GM18909 (cell line): ENCODE measurements around the gene PHC2.

Source experiments
- ATAC-seq: cut with Tn5 transposase; IDR thresholded peaks from one replicate; pipeline ENCODE4 v1.9.1; 2021; ENCODE audit warnings: mild to moderate bottlenecking; ENCODE audit not compliant: unreplicated experiment, poor library complexity

Gene PHC2

DNA sequence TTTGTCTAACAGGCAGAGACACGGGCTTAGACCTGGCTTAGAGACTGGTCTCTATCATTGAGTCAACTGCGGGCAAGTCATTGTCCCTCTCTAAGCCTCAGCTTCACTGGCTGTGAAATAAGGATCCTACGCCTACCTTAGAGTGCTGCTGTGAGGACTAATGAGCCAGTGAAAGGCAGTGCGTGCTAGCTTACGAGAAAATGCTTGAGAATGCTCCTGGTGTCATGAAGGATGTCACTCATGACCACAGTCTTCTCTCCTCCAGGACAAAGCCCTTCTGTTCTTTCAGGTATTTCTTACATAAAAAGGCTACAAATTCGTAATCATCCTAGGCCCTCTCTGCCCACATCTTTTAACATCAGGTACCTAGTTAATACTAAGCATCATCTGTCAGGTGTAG is 93.5 kb downstream of the PHC2 start:
- ATAC-seq, result no peak

DNA sequence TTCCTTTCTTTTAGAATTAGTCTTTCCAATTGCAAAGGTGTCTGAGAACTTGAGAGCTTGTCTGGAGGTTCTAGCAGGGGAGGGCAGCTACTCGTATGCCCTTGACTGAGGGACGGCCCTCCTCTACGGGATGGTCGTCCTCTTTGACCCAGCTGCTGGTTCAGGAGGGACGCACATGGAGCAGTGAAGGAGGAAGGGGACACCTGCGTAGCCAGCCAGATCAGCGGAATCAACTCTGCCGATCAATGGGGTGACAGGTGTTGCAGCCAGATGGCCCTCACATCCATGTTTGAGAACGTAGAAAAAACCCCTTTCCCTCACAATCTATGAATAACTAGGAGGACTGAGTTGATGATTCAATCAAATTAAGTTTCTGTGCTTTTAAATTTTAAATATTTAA is 94.3 kb downstream of the PHC2 start:
- ATAC-seq, result no peak

DNA sequence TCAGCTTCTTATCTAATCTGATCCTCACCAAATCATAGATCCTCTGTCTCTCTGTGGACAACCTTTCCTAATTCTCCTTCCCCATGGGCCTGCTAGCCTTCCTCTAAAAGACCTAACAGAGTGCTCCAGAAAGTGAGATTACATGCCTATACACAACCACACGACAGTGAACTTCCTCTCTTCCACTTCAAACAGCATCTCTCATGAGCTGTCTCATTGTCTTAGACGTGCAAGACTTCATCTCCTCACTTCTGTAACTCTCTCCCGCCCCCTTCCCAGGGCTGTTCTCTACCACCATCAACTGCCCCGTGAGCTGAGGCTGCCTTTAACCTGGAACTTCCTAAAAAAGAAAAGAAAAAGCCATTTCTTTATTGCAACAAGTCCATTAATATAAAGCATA is 95.9 kb downstream of the PHC2 start:
- no peak for ATAC-seq

DNA sequence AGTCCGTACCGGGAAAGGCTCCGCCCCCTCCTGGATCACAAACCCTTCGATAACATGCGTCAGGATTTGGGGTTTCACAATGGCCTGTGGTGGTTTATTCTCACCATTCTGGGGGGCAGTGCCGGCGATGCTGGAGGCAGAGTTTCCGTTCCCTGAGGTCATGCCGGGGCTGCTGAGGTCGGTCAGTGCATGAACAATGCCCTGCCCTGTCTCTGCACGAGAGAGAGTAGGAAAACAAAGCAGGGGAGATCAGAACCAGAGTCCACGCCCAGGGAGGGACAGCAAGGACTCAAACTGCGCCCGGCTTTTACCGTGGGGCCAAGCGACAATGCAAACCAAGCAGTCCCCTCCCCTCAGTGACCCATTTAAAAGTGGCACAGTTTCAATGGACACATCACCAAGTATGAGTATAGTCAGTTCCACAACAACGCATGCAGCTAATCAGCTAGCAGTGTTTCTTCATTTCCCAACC is 96.8 kb downstream of the PHC2 start:
- no peak for ATAC-seq

DNA sequence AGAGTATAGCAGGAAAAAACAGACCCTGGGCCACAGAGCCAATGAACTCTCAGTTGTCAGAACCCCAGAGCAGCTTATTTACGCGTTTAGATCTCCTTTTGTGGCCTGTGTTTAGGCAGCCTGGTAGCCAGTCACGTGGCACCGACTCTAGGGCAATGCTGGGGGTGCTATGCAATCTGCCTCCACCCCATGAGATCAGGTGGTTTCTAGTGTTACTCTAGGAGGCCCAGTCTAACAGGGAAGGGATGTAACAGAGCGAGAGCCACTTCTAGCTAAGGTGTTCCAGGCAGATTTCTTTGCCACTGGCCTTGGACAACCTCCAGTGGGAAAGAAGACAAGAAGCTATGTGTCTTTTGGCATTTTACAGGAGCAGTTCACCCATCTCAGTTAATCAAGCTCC is 98.0 kb downstream of the PHC2 start:
- no peak for ATAC-seq

DNA sequence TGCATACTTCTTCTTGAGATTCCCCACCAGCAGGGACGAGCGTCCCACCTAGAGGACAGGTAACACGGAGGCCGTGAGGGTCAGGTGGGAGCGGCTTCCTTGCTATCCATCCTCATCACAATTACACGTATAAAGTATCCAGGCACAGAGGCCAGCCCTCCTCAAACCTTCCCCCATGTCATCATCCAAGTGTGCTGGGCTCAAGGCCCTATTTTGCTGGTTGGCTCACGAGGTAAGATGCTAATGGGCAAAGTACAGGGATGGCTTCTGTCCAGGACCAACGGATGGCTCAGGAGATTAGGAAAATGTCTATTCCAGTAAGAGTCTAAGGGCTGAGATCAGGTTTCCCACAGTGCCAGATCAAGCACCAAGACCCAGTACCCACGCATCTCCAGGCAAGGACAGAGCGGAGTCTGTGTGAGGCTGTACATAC is 98.5 kb downstream of the PHC2 start:
- ATAC-seq, result no peak

DNA sequence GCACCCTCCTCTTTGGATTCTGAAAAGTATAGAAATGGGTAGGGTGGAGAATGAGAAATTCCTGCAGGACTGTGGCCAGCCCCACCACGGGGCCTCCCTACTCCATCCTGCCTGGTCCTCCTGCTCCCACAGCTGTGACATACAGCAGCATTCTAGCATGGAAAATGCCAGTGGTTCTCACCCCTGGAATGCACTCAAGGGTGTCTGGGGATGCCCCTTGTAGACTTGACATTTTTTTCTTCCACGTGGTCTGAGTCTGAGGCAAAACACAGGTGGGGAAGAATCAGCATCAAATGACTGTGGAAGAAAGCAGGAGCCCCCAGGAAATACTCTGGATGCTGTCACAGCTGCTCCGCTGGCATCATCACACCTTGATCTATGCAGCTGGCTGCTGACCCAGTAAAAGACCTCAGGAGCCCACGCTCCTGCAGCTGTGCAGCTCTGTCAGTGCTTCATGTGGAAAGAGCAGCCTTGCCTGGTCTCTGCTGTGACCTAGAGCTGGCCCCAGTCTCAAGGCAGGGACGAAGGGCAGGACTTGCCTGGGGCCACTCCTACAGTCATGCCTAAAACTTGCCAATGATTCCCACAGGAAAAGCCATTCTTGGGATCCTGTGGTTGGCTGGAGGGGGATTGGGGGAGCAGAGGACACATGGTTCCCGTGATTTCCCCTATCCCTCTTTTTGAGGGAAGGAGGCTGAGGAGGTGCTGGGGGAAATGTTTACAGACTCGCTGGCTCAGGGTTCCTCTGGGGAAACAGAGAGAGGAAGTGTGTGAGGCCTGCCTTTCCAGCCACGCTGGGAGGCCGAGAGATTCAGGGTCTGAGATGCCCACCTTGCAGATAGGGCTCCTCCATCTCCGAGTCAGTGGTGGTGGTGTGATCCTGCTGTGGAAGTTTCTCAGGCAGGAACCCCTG is 99.2 kb downstream of the PHC2 start:
- ATAC-seq, result no peak

DNA sequence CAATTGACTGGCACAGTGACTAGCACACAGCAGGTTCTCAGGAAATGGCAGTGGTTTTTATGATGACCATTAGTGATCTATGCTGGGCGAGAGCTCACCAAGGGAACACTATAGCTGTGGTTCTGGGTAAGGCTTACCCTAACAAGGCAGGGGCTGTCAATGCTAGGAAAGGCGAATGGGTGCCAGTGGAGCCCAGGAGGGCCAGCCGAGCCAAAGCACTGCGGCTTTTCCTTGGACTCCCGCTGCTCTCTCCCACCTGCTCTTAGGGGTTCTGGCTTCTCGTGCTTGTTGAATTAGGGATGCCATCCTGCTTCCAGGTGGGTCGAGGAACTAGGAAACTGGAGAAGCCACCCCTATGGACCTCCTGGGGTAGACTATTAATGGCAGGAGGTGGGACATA is 100.0 kb downstream of the PHC2 start:
- ATAC-seq, result no peak

DNA sequence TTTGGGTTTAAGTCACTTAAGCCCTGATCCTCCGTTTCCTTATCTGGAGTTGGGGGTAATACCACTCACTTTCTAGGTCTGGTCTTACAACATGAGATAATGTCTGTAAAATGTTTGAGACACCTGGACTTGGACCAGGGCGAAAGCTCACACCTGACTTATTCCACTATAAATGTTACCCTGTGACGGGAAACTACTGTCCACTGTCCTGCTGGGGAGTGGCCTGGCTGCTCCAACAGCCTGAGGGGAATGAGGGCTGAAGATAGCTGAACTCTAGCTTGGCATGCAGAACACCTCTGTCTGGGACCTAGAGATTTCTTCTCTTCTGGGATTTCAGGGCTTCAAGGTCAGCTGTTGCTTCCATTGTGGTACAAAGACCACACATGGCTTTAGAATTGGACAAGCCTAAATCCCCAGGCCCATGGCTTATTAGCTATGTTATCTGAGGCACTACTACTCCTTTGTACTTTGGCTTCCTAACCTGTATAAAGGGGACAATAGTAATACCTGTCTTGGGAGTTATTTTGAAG is 100.5 kb downstream of the PHC2 start:
- ATAC-seq, result no peak

DNA sequence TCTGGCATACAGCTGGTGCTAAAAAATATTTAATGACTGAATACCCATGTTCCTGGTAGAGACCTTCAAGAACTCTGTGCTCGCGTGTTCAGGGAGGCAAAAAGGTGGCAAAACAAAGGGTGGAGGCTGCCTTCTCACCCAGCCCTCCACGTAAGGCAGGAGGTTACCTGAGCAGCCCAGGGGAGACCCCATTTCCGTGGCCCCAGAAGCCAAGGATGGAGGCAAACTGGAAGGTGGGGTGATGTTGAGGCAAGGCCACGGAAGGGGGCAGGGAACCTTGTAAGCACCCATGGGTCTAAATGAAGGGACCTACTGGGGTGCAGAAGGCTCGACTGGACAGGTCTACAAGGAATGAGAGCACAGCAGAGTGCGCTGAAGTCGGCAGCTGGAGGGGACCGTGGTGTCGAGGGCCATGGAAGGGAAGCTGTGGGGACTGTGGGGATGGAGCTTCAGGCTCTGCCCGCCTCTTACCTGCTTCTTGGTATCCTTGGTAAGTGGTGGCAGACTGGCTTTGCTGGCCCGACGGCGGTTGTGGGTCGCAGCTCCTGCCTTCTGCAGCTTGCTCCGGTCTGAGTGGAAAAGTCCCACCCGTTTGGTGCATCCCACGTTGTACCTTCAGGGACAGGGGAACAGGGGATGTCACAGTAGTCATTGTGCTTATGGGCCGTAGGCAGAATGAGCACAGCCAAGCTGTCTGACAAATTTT is 101.1 kb downstream of the PHC2 start:
- no peak for ATAC-seq

DNA sequence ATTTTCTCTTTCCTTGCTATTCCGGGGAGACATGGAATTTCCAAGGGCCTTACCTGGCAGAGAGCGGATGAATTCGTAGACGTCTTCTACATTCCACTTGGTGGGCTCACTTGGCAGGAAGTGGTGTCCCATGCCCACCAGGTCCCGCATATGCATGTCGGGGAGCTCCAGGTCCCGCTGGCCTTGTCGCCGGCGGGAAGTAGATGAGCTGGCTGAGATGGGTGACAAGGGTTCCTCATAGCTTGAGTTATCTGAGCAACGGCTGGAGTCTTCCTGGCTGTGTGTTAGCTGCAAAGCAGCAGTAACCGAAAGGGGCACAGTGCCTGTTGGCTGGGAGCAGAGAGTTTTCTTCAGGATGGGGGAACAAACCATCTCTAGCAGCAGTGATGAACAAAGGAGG is 102.1 kb downstream of the PHC2 start:
- ATAC-seq, result no peak

DNA sequence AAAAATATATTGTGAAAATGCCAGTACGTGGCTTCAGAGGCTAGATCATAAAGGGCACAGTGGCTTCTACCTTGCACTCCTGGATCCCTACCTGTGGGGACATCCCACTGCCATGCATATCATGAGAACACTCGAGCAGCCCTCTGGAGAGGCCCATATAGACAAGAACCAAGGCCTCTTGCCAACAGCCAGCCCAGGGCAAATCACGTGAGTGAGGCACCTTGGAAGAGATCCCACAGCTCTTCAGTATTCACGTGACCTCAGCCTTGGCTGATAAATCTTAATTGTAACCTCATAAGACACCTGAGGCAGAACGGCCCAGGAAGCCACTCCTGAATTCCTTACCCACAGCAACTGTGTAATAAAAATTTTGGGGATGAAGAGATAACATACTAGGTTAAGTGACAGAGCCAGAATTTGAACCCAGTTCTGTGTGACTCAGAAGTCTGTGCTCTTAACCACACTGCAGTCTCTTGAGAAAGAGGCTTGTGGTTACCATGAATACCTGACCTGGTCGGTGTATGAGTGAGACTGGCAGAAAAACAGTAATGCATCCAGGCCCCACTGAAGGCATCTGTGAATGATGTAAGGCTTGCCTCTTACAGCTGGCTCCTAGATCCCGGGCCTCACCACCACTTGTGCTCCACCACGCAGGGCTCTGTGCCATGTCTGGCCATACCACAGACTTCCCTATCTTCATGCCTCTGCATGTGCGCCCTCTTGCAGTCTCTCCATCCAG is 103.1 kb downstream of the PHC2 start:
- ATAC-seq, result no peak

DNA sequence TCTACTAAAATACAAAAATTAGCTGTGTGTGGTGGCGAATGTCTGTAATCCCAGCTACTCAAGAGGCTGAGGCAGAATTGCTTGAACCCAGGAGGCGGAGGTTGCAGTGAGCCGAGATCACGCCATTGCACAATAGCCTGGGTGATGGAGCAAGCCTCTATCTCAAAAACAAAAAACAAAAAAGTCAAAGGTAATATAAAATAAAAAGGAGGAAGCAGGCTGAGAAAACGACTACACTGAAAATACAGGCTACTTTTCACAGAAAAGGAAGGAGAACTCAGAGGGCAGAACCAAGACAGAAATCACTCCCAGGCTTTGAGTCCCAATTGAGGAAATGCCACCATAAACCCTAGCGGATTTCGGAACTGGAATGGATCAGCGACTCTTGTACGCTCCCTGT is 104.1 kb downstream of the PHC2 start:
- ATAC-seq, result no peak

DNA sequence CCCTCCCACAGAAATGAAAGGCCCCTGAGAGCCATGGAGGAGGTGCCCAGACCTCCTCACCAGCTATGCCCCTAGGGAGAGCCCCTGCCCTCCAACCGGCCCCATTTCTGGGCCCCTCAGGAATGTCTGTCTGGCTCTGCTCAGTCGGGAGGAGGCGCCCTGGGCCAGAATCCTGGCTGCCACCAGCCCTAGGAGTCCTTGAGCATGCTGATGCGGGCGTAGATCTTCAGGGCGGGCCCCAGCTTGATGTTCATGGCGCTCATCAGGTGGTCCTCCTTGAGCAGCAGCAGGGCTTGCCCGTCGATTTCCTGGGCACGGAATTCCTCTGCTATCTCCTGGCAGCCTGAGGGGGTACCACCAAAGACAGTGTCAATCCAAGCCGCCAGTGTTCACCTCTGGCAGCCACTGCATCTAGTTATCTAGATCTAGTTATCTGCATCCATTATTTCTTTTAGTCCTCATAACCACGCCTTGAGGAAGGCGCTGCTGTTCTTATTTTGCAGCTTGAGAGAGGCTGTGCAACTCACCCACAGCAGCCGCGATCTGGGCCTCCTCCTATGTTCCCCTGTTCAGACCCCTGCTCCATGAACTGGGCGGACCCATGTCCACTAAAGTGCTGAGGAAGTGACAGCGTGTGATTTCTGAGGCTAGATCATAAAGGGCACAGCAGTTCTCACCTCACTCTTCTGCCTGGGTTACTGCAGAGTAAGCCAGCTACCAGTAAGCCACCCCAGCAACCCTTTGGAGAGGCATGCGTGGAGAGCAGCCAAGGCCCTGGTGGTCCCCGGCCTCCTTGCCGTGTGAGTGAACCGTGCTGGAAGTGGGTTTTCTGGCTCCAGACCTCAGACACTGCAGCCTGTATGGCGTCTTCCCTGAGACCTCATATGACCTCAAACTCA is 106.0 kb downstream of the PHC2 start:
- no peak for ATAC-seq

DNA sequence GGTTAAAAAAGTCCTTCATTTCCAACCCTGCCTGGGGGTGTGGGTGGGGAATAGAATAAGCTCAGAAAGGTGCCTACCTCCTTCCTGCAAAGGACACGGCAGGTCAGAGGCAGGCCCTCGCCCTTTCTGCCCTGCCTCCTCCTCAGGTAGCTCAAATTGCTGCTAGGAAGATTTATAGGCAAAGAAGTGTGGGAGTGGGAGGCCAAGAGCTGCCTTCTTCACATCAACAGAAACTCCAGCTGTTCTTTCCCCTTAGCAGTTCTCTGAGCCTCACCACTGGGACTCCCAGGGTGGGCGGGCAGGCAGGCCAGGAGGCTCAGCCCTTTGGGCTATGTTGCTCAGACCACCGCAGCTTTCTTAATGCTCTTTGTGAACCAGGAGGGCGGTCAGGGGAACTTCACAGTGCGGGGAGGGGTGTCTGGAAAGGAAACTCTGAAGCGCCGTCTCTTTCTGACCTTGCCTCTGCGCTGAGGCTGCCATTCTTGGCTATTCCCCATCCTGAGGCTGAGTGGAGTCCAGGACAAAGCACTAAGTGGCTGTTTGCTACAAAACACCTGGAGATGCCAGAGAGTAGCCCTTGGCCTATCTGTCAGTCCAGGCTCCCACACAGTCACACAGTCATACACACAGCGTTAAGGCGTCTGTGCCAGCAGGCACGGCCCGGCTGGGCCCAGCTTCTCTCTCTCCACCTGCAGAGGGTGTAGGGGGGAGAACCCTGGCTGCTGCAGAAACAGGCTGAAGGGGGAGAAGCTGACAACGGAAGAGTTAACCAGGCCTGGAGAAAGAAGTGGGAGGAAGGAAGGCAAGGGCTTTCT is 107.0 kb downstream of the PHC2 start:
- no peak for ATAC-seq

DNA sequence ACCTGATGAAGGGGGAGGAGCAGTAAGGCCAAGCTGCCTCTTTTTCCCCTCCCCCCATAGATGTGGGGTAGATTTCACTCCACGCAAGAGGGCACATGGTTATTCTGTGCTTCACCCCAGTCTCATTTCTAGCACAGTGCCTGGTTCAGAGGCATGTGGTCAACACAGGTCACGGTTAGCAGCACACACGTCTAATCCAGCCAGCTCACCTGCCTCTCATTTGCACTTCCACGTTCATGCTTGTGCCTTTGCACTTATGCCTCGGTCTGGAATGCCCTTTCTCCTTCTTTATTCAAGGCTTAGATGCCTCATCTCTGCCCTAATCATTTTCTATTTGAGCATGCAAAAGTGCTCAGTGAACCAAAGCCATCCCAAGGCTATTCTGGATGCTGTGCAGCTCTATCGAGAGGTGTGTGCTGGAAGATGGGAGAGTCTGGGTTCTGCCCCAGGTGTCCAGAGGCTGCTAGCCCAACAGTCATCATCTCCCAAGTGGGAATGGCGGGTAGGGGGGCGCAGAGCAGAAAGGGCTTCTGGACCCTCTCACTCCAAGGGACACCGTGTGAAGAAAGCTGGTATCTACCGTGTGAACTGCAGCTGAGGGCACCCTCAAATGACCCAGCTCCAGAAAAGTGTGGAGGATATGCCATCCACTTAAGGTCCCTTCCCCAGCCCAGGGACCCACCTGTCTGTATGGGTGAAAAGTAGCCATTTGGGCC is 107.9 kb downstream of the PHC2 start:
- ATAC-seq, result no peak

DNA sequence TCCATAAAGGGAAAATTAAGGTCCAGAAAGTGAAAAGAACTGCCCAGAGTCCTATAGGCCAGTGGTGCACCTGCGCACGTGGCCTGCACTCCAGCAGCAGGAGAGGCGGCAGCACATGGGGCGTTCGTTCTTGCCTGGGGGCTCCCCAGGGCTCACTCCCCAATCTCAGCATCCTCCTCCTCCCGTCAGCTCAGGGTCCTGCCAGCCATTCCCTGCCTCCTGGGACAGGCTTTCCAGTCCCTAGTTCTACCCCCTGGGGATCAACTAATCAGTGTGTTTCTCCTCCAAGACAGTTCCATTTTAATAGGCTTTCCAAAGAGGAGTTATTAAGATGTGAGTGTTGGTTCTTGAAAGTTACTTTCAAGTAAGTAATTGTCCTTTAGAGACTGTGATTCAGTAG is 108.8 kb downstream of the PHC2 start:
- ATAC-seq, result no peak

DNA sequence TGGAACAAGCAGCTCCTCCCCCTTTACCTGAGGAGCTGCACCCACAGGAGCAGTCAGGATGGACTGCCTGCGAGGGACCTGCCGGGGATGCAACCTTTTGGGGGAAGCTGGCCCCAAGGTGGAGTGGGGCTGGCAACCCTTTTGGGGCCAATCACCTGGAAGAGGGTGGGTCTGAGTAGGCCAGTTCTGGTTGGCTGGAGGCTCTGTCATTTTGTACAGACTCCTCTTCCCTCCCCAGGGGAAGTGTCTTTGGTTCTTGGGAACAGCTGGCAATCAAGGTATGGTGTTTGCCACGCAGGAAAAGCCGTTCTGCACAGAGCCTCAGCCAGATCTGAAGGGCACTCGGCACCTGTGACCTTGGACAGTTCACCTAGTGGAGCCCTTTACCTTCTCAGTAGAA is 109.7 kb downstream of the PHC2 start:
- no peak for ATAC-seq
